ENCODE data around the gene KCTD21.
A peak's percentile ranks its signal among the peaks of the same experiment; 100 is the strongest.

Gene KCTD21

DNA sequence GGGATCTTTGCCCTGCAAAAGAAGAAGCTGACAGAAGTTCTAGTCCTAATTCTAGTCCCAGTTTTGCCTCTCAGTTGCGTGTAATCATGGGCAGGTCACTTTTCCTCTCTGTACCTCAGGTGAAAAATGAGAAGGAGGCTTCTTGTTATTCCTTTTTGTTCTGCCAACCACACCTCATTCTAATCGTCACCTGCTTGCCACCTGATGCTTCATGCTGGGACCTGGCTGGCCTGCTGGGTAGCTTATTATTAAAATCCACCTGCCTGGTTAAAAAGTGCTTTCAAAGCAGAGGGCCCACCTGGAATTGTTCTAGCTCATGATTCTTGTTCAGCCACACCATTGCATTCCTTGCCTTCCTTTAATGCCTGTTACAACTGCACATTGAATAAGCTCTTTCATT is 40.6 kb downstream of the KCTD21 start:
- DNase-seq (ENCODE audit: insufficient read length, low spot score) (no peak), FAIRE-seq (no peak)

DNA sequence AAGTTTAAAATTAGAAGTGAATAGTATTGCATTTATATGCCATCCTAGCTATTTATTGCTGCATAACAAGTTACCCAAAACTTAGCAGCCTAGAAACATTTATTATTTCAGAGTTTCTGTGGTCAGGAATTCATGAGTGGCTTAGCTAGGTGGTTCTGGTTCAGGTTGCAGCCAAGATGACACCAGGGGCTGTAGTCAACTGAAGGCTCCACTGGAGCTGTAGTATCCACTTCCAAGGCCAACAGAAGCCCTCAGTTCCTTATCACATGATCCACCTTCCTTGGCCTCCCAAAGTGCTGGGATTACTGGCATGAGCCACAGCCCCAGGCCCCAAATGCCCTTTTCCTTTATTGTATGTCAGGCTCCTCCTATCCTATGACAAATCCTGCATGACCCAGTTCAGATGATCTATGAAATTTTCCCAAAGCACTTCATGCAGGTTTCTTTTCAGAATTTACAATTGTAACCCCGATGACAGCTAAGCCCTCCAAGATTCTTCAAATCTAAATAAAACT is 42.9 kb downstream of the KCTD21 start:
- no peak for FAIRE-seq
- DNase-seq (ENCODE audit: insufficient read length, low spot score), result no peak

DNA sequence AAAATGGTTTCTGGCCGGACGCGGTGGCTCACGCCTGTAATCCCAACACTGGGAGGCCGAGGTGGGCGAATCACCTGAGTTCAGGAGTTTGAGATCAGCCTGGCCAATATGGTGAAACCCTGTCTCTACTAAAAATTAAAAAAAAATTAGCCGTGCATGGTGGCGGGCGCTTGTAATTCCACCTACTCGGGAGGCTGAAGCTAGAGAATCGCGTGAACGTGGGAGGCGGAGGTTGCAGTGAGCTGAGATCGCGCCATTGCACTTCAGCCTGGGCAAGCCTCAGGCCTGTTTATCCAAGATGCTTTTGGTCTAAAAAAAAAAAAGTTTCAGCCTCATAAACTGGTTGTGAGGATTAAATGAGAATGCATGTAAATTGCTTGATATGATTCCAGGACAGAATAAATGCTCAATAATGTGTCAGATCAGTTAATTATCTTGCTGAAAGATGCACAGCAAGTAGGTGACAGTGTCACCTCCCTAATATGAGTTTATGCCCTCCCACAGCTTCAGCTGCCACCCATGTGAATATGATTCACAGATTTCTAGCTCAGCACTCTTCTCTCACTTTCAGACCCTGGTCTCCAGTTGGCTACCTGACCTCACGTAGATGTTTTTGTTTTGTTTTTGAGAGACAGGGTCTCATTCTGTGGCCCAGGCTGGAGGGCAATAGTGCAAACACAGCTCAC is 47.9 kb downstream of the KCTD21 start:
- DNase-seq (ENCODE audit: insufficient read length, low spot score) (no peak), FAIRE-seq (no peak)

GRCh38 chr11:78139422-78140391 is 48.7 kb downstream of the KCTD21 start, which contains the start of gene ALG8:
TSS of gene ALG8 (minus strand) at chr11:78139626. CDS start at chr11:78139588, 38 bp downstream.
- peak; percentile 87 for FAIRE-seq

GRCh38 chr11:78138694-78139421 is 49.6 kb downstream of the KCTD21 start:
- DNase-seq (ENCODE audit: insufficient read length, low spot score), result peak; percentile 27
- FAIRE-seq, result no peak

More at GRCh38 chr11:78139422-78140391, 48.7 kb downstream of the KCTD21 start, which contains the start of gene ALG8:
- DNase-seq (ENCODE audit: insufficient read length, low spot score), result peak; percentile 100

DNA sequence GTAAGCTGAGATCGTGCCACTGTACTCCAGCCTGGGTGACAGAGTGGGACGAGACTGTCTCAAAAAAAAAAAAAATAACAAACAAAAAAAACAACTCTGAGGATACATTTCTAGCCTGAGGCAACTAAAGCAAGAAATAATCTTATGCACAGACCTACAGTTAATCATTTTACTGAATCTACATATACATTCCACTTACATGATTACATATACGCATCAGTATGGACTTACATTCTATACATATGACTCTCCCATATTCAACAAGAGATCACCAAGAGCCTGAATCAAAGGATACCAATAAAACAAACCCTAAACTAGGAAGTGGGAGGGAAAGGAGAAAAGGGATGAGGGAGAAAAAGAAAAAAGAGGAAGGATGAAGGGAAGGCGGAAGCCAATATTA is 50.1 kb downstream of the KCTD21 start:
- DNase-seq (ENCODE audit: insufficient read length, low spot score) (no peak), FAIRE-seq (no peak)

GRCh38 chr11:78132475-78132874 is 56.0 kb downstream of the KCTD21 start:
- no peak for FAIRE-seq
- no peak for DNase-seq (ENCODE audit: insufficient read length, low spot score)

- DNase-seq (ENCODE audit: insufficient read length, low spot score), result no peak
- no peak for FAIRE-seq
Observed at GRCh38 chr11:78131956-78132355, 56.5 kb downstream of the KCTD21 start.

- FAIRE-seq (no peak), DNase-seq (ENCODE audit: insufficient read length, low spot score) (no peak)
Observed at GRCh38 chr11:78127403-78127802, 61.0 kb downstream of the KCTD21 start.
